HepG2 (cell line): ENCODE results near the gene ABI3. TPM values are rescaled to one million over a fixed set of nuclear protein-coding genes. Genes with fewer than 3 reads are reported as not detected.
A peak's percentile ranks its signal among the peaks of the same experiment; 100 is the strongest.

Source experiments
- ATAC-seq: fragments of 200-7000 bp; cut with Tn5 transposase; 3 replicates; pipeline ENCODE4 v1.9.1; 2020; ENCODE audit warnings: mild to moderate bottlenecking, moderate library complexity
- BruUV-seq: library from RNA; stranded (reverse); fragments of 400-500 nt; replicated peaks from 2 replicates; lab custom pipeline; 2021; lab: Mats Ljungman, UMichigan
- CTCF ChIA-PET: fragments of 300-600 bp; formaldehyde crosslinking; extraction: SDS; loops from one replicate; lab custom pipeline; 2021; ENCODE audit warnings: low total read pairs, inconsistent platforms, low intra/inter-chr PET ratio; lab: Yijun Ruan, JAX
- POLR2A ChIA-PET: fragments of 350-600 bp; sonication (Branson Sonifier 250); formaldehyde crosslinking; loops from one replicate; lab custom pipeline; 2020; ENCODE audit warnings: antibody characterized with exemption, inconsistent platforms; lab: Yijun Ruan, JAX
- DNase-seq: peaks from one replicate; pipeline ENCODE4 v3.0.0-alpha.2; 2015; ENCODE audit warnings: low spot score
- FAIRE-seq: peaks from 3 replicates; lab custom pipeline; 2011; peaks lifted over from hg19 to GRCh38; lab: Jason Lieb, UNC
- H2AFZ ChIP-seq: one replicate; pipeline ENCODE4 v1.6.1; 2011; ENCODE audit warnings: low read length, inconsistent platforms
- H3K27ac ChIP-seq: fragments of 300-600 bp; 3 replicates; pipeline ENCODE4 v1.8.0; 2011; ENCODE audit warnings: mixed run types, mild to moderate bottlenecking, mixed read lengths, low read length, inconsistent platforms; ENCODE audit not compliant: insufficient read depth; ENCODE audit errors: extremely low read length
- H3K27me3 ChIP-seq, 2 experiments: fragments of 200-600 bp in 1 of 2; 2 replicates in 1 of 2; 3 replicates in 1 of 2; pipeline versions ENCODE4 v1.6.0 to v1.8.0; 2011; ENCODE audit warnings: low read length in 2 of 2, mild to moderate bottlenecking in 2 of 2, moderate library complexity in 2 of 2, inconsistent platforms in 1 of 2; ENCODE audit not compliant: insufficient read depth in 2 of 2, control insufficient read depth in 1 of 2
- H3K36me3 ChIP-seq, 2 experiments: fragments of 200-600 bp in 1 of 2; replicated peaks in 1 of 2; 2 replicates in 1 of 2; 3 replicates in 1 of 2; pipeline versions ENCODE4 v1.5.1 to v1.8.0; 2011; ENCODE audit warnings: low read length in 2 of 2, inconsistent platforms in 1 of 2; ENCODE audit not compliant: insufficient read depth in 2 of 2, control insufficient read depth in 1 of 2
- H3K4me1 ChIP-seq: 2 replicates; pipeline ENCODE4 v1.5.1; 2012; ENCODE audit warnings: low read length, inconsistent platforms; ENCODE audit not compliant: insufficient read depth
- H3K4me2 ChIP-seq: 2 replicates; pipeline ENCODE4 v1.6.0; 2011; ENCODE audit warnings: low read depth, low read length, inconsistent platforms
- H3K4me3 ChIP-seq, 3 experiments: fragments of 200-600 bp in 1 of 3; sonication (generic), shearing (Covaris generic) in 1 of 3; replicated peaks in 1 of 3; 2 replicates each; pipeline ENCODE4 v1.5.1; 2011 to 2016; ENCODE audit warnings: low read length in 3 of 3, inconsistent platforms in 2 of 3, low read depth in 2 of 3, mild to moderate bottlenecking in 2 of 3, control low read depth in 1 of 3, mixed read lengths in 1 of 3; ENCODE audit not compliant: insufficient read depth in 1 of 3
- H3K79me2 ChIP-seq: one replicate; pipeline ENCODE4 v1.6.1; 2011; ENCODE audit warnings: low read length, inconsistent platforms; ENCODE audit not compliant: insufficient read depth
- H3K9ac ChIP-seq: 2 replicates; pipeline ENCODE4 v1.6.0; 2011; ENCODE audit warnings: mild to moderate bottlenecking, low read depth, low read length, inconsistent platforms; ENCODE audit not compliant: insufficient read depth
- H3K9me3 ChIP-seq: 2 replicates; pipeline ENCODE4 v1.5.1; 2012; ENCODE audit warnings: mild to moderate bottlenecking, low read length
- H4K20me1 ChIP-seq: 2 replicates; pipeline ENCODE4 v1.6.0; 2011; ENCODE audit warnings: inconsistent platforms, mild to moderate bottlenecking, low read length, moderate library complexity; ENCODE audit not compliant: insufficient read depth
- E2F5 ChIP-seq: sonication (generic); formaldehyde crosslinking; conservative IDR thresholded peaks from 2 replicates; pipeline ENCODE4 v1.4.0; 2020; ENCODE audit warnings: missing genetic modification reagents
- NFRKB ChIP-seq: fragments of 450-650 bp; IDR thresholded peaks from 2 replicates; pipeline ENCODE4 v1.6.1; 2017
- ZNF317 ChIP-seq: sonication (generic); formaldehyde crosslinking; IDR thresholded peaks from 2 replicates; pipeline ENCODE4 v1.5.0; 2020; ENCODE audit warnings: mild to moderate bottlenecking, missing genetic modification reagents
- WGBS: methylation state at CpG from one replicate; pipeline ENCODE4 v1.1.6; 2017; ENCODE audit warnings: low lambda C conversion rate; 5-methylcytosine and 5-hydroxymethylcytosine counted together
- in situ Hi-C: cut with HindIII; loops from 2 replicates; pipeline ENCODE4 v1.10.0; 2017; ENCODE audit warnings: low pct_unique_long_range_greater_than_20kb; ENCODE audit not compliant: extremely low pct_ligation_motif_present
- intact Hi-C: fragments of 100-400 bp; cut with micrococcal nuclease; formaldehyde crosslinking; loops from one replicate; pipeline ENCODE4 v1.10.0; 2022; ENCODE audit not compliant: unreplicated experiment
- polyA plus RNA-seq, 8 experiments: library from polyadenylated mRNA; depleted of rRNA in 3 of 8; stranded (reverse) in 7 of 8; unstranded in 1 of 8; fragments of >200 nt; fragmentation: Illumina TruSeq in 4 of 8; extraction: Trizol in 4 of 8; gene quantifications; 2 replicates each; pipeline versions ENCODE4 v1.2.1 to v1.2.3, GENCODE V29; 2011 to 2016; ENCODE audit warnings: low read depth in 4 of 8, missing spikeins in 1 of 8, mixed read lengths in 1 of 8; ENCODE audit not compliant: insufficient read depth in 1 of 8
- total RNA-seq, 5 experiments: library from RNA; depleted of rRNA; stranded (reverse); fragments of >200 nt; fragmentation: Illumina TruSeq; extraction: Trizol; gene quantifications; 2 replicates each; pipeline ENCODE4 v1.2.3, GENCODE V29; 2016; ENCODE audit warnings: low read depth in 1 of 5
- TF ChIP-seq, protein P1 (sequence below): sonication (generic); formaldehyde crosslinking; IDR thresholded peaks from 2 replicates; pipeline ENCODE4 v1.8.1; 2023; ENCODE audit warnings: missing genetic modification reagents, mild to moderate bottlenecking, borderline replicate concordance

ABI3 gene
- total and polyA plus RNA-seq, 2 of the 13 experiments (the other 11 are each of a cell fraction or from before 2014, with no cell fraction given) = not detected

DNA sequence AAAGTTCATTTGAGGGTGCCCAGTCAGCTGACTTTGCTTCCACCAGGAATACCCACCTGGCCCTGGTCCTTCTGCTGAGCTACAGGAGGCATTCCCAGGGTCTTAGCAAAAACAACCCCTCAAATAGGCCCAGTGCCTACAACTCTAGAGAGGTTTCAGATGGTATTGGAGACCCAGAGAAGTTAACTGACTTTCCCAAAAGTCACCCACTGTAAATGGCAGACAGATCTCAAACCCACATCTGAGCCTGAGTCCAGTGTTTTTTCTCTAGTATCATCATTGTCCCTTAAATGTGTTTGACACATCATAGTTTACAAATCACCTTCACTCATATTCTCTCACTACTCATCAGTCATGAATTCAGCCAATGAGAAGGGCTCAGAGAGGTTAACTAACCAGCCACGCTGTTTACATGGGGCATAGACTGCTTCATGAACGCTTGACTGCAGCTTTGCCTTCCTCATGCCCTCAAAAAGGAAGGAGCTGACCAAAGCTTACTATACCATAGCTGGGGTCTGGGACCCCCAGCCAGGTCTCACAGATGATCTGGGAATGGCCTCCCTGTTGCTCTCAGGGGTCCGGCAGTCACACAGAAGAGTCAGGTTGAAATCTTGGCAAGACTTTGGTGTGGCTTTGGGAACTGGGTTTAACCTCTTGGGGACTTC, 16.4 kb downstream of the ABI3 start:
- POLR2A ChIA-PET = no interaction called here

More for the DNA sequence above, 16.4 kb downstream of the ABI3 start:
- H3K4me3 ChIP-seq = no peak overlapping the region
- CTCF ChIA-PET = interaction anchor here (0.7 to 2.4 kb wide), 2 partner anchors 46 to 555 kb away, joined by 3 to 21 read pairs; no protein-coding TSS in a partner anchor
- BruUV-seq = no TSS peak
- peaks cover 45% of the 10 kb centered on the region for H3K4me1 ChIP-seq
- FAIRE-seq (no peak), ATAC-seq (no peak), DNase-seq (no peak)
- no peaks in the 10 kb centered on the region for H3K9me3 ChIP-seq
- WGBS = 16% methylated on average over 3 of the region's 3 CpGs
- H3K9ac ChIP-seq = no peak overlapping the region
- H3K4me2 ChIP-seq = no peak overlapping the region
- intact Hi-C loops = loop anchor here (2.0 kb wide), 1 partner anchor 46 kb away; no protein-coding TSS in a partner anchor
- no peaks in the 10 kb centered on the region for H3K36me3 ChIP-seq
- H4K20me1 ChIP-seq = no peaks in the 10 kb centered on the region
- in situ Hi-C loops = loop anchor here (5.0 kb wide), 1 partner anchor 45 kb away; no protein-coding TSS in a partner anchor
- H3K27me3 ChIP-seq = peaks cover 13 to 85% of the 10 kb centered on the region in 2 experiments; a peak in 4 of 5 replicates
- no peak overlapping the region for H2AFZ ChIP-seq
- H3K79me2 ChIP-seq = no peaks in the 10 kb centered on the region
- no peak overlapping the region for H3K27ac ChIP-seq
- TF ChIP-seq NFRKB = no peak
- 0 out of 2 replicates have a peak, but pooled peaks have one; percentile 30 for TF ChIP-seq ZNF317
- TF ChIP-seq, protein P1, sequence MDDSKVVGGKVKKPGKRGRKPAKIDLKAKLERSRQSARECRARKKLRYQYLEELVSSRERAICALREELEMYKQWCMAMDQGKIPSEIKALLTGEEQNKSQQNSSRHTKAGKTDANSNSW (CRISPR knock-in tag) = no peak
- no peak for TF ChIP-seq E2F5 (CRISPR knock-in tag)
